Fibroblast of lung (primary cell): ENCODE results near the gene CHCHD5. TPM values are rescaled to one million over a fixed set of nuclear protein-coding genes. Genes with fewer than 3 reads are reported as not detected.

Source experiments
- DNase-seq, 2 donors: peaks; one replicate each; pipeline versions ENCODE4 v3.0.0 to v3.0.0-alpha.2; 2010; ENCODE audit warnings: low read depth in 2 of 2
- H2AFZ ChIP-seq: 2 replicates; pipeline ENCODE4 v1.5.1; 2012; ENCODE audit warnings: low read length, control low read depth, inconsistent platforms
- H3K27ac ChIP-seq: 2 replicates; pipeline ENCODE4 v1.5.1; 2011; ENCODE audit warnings: low read length, control low read depth; ENCODE audit not compliant: insufficient read depth
- H3K27me3 ChIP-seq: 2 replicates; pipeline ENCODE4 v1.5.1; 2011; ENCODE audit warnings: mild to moderate bottlenecking, low read length; ENCODE audit not compliant: control insufficient read depth, insufficient read depth
- H3K36me3 ChIP-seq: 2 replicates; pipeline ENCODE4 v1.5.1; 2011; ENCODE audit warnings: low read length; ENCODE audit not compliant: control insufficient read depth, insufficient read depth
- H3K4me1 ChIP-seq: 2 replicates; pipeline ENCODE4 v1.5.1; 2011; ENCODE audit warnings: low read length; ENCODE audit not compliant: control insufficient read depth, insufficient read depth; ENCODE audit errors: extremely low read depth
- H3K4me2 ChIP-seq: 2 replicates; pipeline ENCODE4 v1.5.1; 2011; ENCODE audit warnings: low read length, control low read depth; ENCODE audit not compliant: insufficient read depth; ENCODE audit errors: extremely low read depth
- H3K4me3 ChIP-seq, 4 experiments: fragments of 200-600 bp in 1 of 4; sonication (generic) in 1 of 4; replicated peaks in 1 of 4; 2 replicates each; pipeline ENCODE4 v1.5.1; 2011 to 2016; ENCODE audit warnings: low read length in 4 of 4, low read depth in 3 of 4, mild to moderate bottlenecking in 3 of 4, control low read depth in 2 of 4, inconsistent platforms in 1 of 4, mixed read lengths in 1 of 4; ENCODE audit not compliant: insufficient read depth in 1 of 4; ENCODE audit errors: control extremely low read depth in 1 of 4
- H3K79me2 ChIP-seq: 2 replicates; pipeline ENCODE4 v1.5.1; 2012; ENCODE audit warnings: mild to moderate bottlenecking, low read length, inconsistent platforms; ENCODE audit not compliant: control insufficient read depth, insufficient read depth
- H3K9ac ChIP-seq: 2 replicates; pipeline ENCODE4 v1.5.1; 2011; ENCODE audit warnings: mild to moderate bottlenecking, low read length, control low read depth; ENCODE audit not compliant: insufficient read depth
- H3K9me3 ChIP-seq: 2 replicates; pipeline ENCODE4 v1.5.1; 2012; ENCODE audit warnings: low read depth, low read length; ENCODE audit not compliant: control insufficient read depth, insufficient read depth
- H4K20me1 ChIP-seq: 2 replicates; pipeline ENCODE4 v1.5.1; 2011; ENCODE audit warnings: low read length; ENCODE audit not compliant: control insufficient read depth, insufficient read depth; ENCODE audit errors: extremely low read depth
- EZH2 ChIP-seq: IDR thresholded peaks from 2 replicates; pipeline ENCODE4 v1.5.1; 2012; ENCODE audit warnings: low read length, control low read depth, mild to moderate bottlenecking; ENCODE audit errors: missing control alignments
- polyA plus RNA-seq, 2 donors: library from polyadenylated mRNA; depleted of rRNA in 1 of 2; stranded (reverse) in 1 of 2; unstranded in 1 of 2; fragments of >200 nt; gene quantifications; 2 replicates each; pipeline ENCODE4 v1.2.1, GENCODE V29; 2011 to 2012; ENCODE audit warnings: missing spikeins in 1 of 2
- total RNA-seq: library from RNA; depleted of rRNA; stranded (reverse); fragments of >200 nt; gene quantifications from 2 replicates; pipeline ENCODE4 v1.2.1, GENCODE V29; 2014
- TF ChIP-seq, protein P1 (sequence below), 2 donors: IDR thresholded peaks in 1 of 2; conservative IDR thresholded peaks in 1 of 2; 1 replicate in 1 of 2; 2 replicates in 1 of 2; pipeline ENCODE4 v1.5.1; 2011 to 2012; ENCODE audit warnings: low read length in 2 of 2, control low read depth in 1 of 2, inconsistent platforms in 1 of 2, low read depth in 1 of 2, mild to moderate bottlenecking in 1 of 2

CHCHD5 gene
- total and polyA plus RNA-seq, 2 donors (not counting 1 experiment from before 2014, with no cell fraction given): 10.5 to 17.0 TPM

- no peak for DNase-seq
- H3K4me2 ChIP-seq: no peak overlapping the region
- no peak overlapping the region for H2AFZ ChIP-seq
- H3K9ac ChIP-seq: no peak overlapping the region
- TF ChIP-seq, protein P1, sequence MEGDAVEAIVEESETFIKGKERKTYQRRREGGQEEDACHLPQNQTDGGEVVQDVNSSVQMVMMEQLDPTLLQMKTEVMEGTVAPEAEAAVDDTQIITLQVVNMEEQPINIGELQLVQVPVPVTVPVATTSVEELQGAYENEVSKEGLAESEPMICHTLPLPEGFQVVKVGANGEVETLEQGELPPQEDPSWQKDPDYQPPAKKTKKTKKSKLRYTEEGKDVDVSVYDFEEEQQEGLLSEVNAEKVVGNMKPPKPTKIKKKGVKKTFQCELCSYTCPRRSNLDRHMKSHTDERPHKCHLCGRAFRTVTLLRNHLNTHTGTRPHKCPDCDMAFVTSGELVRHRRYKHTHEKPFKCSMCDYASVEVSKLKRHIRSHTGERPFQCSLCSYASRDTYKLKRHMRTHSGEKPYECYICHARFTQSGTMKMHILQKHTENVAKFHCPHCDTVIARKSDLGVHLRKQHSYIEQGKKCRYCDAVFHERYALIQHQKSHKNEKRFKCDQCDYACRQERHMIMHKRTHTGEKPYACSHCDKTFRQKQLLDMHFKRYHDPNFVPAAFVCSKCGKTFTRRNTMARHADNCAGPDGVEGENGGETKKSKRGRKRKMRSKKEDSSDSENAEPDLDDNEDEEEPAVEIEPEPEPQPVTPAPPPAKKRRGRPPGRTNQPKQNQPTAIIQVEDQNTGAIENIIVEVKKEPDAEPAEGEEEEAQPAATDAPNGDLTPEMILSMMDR (conservative IDR thresholded peaks at IDR 0.05 in 1 of 2, IDR thresholded peaks at IDR 0.05 in 1 of 2; ENCODE audit: low read depth in 1 of 2, low read length in 2 of 2): no peak
- no peak for TF ChIP-seq EZH2
- no peak overlapping the region for H3K4me3 ChIP-seq
- H3K27me3 ChIP-seq: no peaks in the 10 kb centered on the region
- no peaks in the 10 kb centered on the region for H3K4me1 ChIP-seq
- no peaks in the 10 kb centered on the region for H4K20me1 ChIP-seq
- no peaks in the 10 kb centered on the region for H3K9me3 ChIP-seq
- H3K36me3 ChIP-seq: no peaks in the 10 kb centered on the region
- H3K27ac ChIP-seq: no peak overlapping the region
- no peaks in the 10 kb centered on the region for H3K79me2 ChIP-seq
Measured at GRCh38 chr2:112597537-112598322, 13.3 kb downstream of the CHCHD5 start.

DNA sequence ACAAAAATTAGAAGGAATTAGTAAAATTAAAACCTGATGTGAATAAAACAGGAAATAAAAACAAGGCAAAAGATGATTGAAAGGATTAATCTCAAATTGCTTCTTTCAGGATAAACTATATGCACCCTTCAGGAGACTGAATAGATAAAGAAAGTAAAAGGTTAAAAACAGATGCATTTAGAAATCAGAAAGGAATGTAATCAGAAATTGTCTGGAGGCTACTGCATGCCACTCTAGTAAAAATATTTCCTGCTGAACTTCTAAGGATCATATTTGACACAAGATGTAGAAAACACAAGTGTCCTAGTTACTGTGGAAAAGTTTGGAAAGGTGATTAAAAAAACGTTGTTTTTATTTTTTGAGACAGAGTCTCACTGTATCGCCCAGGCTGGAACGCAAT lies 16.2 kb downstream of the CHCHD5 start:
- no peak overlapping the region for H3K4me3 ChIP-seq
- DNase-seq: no peak
- H3K4me2 ChIP-seq: peak overlapping the region; percentile 66

GRCh38 chr2:112601754-112602153 lies 17.3 kb downstream of the CHCHD5 start:
- no peak overlapping the region for H3K4me2 ChIP-seq
- H4K20me1 ChIP-seq: no peaks in the 10 kb centered on the region
- no peak for TF ChIP-seq EZH2
- TF ChIP-seq, protein P1 (conservative IDR thresholded peaks at IDR 0.05 in 1 of 2, IDR thresholded peaks at IDR 0.05 in 1 of 2; ENCODE audit: low read depth in 1 of 2, low read length in 2 of 2): no peak
- H3K79me2 ChIP-seq: no peaks in the 10 kb centered on the region
- no peak overlapping the region for H2AFZ ChIP-seq
- no peaks in the 10 kb centered on the region for H3K9me3 ChIP-seq
- H3K27ac ChIP-seq: no peak overlapping the region
- peaks cover 4% of the 10 kb centered on the region for H3K4me1 ChIP-seq
- H3K27me3 ChIP-seq: no peaks in the 10 kb centered on the region
- no peak for DNase-seq
- no peak overlapping the region for H3K9ac ChIP-seq
- no peak overlapping the region for H3K4me3 ChIP-seq
- H3K36me3 ChIP-seq: no peaks in the 10 kb centered on the region

More for the DNA sequence above, 16.2 kb downstream of the CHCHD5 start:
- H4K20me1 ChIP-seq: no peaks in the 10 kb centered on the region
- no peak overlapping the region for H3K27ac ChIP-seq
- H3K4me1 ChIP-seq: no peaks in the 10 kb centered on the region
- no peaks in the 10 kb centered on the region for H3K9me3 ChIP-seq
- H3K9ac ChIP-seq: no peak overlapping the region
- H3K27me3 ChIP-seq: no peaks in the 10 kb centered on the region
- TF ChIP-seq, protein P1 (conservative IDR thresholded peaks at IDR 0.05 in 1 of 2, IDR thresholded peaks at IDR 0.05 in 1 of 2; ENCODE audit: low read depth in 1 of 2, low read length in 2 of 2): no peak
- no peak for TF ChIP-seq EZH2
- H2AFZ ChIP-seq: no peak overlapping the region
- no peaks in the 10 kb centered on the region for H3K79me2 ChIP-seq
- no peaks in the 10 kb centered on the region for H3K36me3 ChIP-seq
